HEK293T (cell line): ENCODE results near the gene CLMP.

ENCODE experiments used
- CTCF ChIA-PET: fragments of 350-600 bp; formaldehyde crosslinking; extraction: SDS; loops from one replicate; lab custom pipeline; 2021; ENCODE audit warnings: antibody characterized with exemption, inconsistent platforms; lab: Yijun Ruan, JAX
- POLR2A ChIA-PET: fragments of 350-600 bp; formaldehyde crosslinking; extraction: SDS; loops from one replicate; lab custom pipeline; 2020; ENCODE audit warnings: antibody characterized with exemption, inconsistent platforms; lab: Yijun Ruan, JAX
- DNase-seq: peaks from one replicate; pipeline ENCODE4 v3.0.0; 2012; ENCODE audit warnings: mixed read lengths; ENCODE audit errors: extremely low spot score
- ARNT ChIP-seq: fragments of 450-650 bp; IDR thresholded peaks from 2 replicates; pipeline ENCODE4 v1.6.1; 2017; ENCODE audit warnings: mild to moderate bottlenecking
- BHLHE40 ChIP-seq: fragments of 450-650 bp; IDR thresholded peaks from 2 replicates; pipeline ENCODE4 v1.6.1; 2016; ENCODE audit warnings: mild to moderate bottlenecking, moderate library complexity, borderline replicate concordance
- CTBP1 ChIP-seq: fragments of 450-650 bp; IDR thresholded peaks from 2 replicates; pipeline ENCODE4 v1.6.1; 2016; ENCODE audit warnings: borderline replicate concordance
- ELF4 ChIP-seq: fragments of 450-650 bp; IDR thresholded peaks from 2 replicates; pipeline ENCODE4 v1.6.1; 2017; ENCODE audit warnings: antibody characterized with exemption
- FOXA1 ChIP-seq: fragments of 450-650 bp; IDR thresholded peaks from 2 replicates; pipeline ENCODE4 v1.6.1; 2016; ENCODE audit warnings: mild to moderate bottlenecking
- FOXK2 ChIP-seq: fragments of 450-650 bp; IDR thresholded peaks from 2 replicates; pipeline ENCODE4 v1.6.1; 2016; ENCODE audit warnings: mild to moderate bottlenecking
- FOXM1 ChIP-seq: fragments of 450-650 bp; IDR thresholded peaks from 2 replicates; pipeline ENCODE4 v1.6.1; 2017; ENCODE audit warnings: mild to moderate bottlenecking, borderline replicate concordance
- HDGF ChIP-seq: fragments of 450-650 bp; IDR thresholded peaks from 2 replicates; pipeline ENCODE4 v1.6.1; 2017; ENCODE audit warnings: antibody characterized with exemption, borderline replicate concordance
- L3MBTL2 ChIP-seq: fragments of 450-650 bp; conservative IDR thresholded peaks from 2 replicates; pipeline ENCODE4 v1.6.1; 2016; ENCODE audit warnings: mild to moderate bottlenecking
- LEF1 ChIP-seq: fragments of 450-650 bp; IDR thresholded peaks from 2 replicates; pipeline ENCODE4 v1.6.1; 2017; ENCODE audit warnings: mild to moderate bottlenecking, borderline replicate concordance
- NFRKB ChIP-seq: fragments of 450-650 bp; IDR thresholded peaks from 2 replicates; pipeline ENCODE4 v1.6.1; 2016; ENCODE audit warnings: mild to moderate bottlenecking, moderate library complexity
- SP1 ChIP-seq: fragments of 450-650 bp; IDR thresholded peaks from 2 replicates; pipeline ENCODE4 v1.6.1; 2017
- SUZ12 ChIP-seq: fragments of 450-650 bp; IDR thresholded peaks from 2 replicates; pipeline ENCODE4 v1.6.1; 2016; ENCODE audit warnings: mild to moderate bottlenecking
- TARDBP ChIP-seq: fragments of 450-650 bp; IDR thresholded peaks from 2 replicates; pipeline ENCODE4 v1.6.1; 2016
- ZNF384 ChIP-seq: fragments of 450-650 bp; IDR thresholded peaks from 2 replicates; pipeline ENCODE4 v1.6.1; 2016
- TF ChIP-seq, protein P1 (sequence below): fragments of 450-650 bp; IDR thresholded peaks from 2 replicates; pipeline ENCODE4 v1.6.1; 2016

Gene CLMP

DNA sequence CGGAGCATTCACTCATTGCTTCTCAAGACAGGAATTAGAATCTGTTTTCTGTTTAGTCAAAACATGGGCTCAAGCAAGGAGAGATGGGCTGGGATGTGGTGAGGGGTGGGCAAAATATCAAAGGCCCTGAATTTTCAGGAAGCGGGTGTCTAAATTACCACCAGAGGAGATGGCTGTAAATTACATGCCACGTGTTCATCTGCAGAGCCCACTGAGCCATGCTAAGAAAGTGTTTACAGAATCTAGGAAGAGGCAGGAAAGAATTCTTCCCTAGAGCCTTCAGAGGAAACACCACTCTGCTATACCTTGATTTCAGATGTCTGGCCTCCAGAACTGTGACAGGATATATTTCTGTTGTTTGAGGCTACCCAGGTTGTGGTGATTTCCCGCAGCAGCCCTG, 46.1 kb downstream of the CLMP start:
- DNase-seq = no peak
- ChIA-PET POLR2A (no interaction called here), CTCF (no interaction called here)
- TF ChIP-seq, protein P1, sequence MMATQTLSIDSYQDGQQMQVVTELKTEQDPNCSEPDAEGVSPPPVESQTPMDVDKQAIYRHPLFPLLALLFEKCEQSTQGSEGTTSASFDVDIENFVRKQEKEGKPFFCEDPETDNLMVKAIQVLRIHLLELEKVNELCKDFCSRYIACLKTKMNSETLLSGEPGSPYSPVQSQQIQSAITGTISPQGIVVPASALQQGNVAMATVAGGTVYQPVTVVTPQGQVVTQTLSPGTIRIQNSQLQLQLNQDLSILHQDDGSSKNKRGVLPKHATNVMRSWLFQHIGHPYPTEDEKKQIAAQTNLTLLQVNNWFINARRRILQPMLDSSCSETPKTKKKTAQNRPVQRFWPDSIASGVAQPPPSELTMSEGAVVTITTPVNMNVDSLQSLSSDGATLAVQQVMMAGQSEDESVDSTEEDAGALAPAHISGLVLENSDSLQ = no peak
- no peak for TF ChIP-seq CTBP1
- no peak for TF ChIP-seq NFRKB
- TF ChIP-seq L3MBTL2 = no peak
- no peak for TF ChIP-seq TARDBP

DNA sequence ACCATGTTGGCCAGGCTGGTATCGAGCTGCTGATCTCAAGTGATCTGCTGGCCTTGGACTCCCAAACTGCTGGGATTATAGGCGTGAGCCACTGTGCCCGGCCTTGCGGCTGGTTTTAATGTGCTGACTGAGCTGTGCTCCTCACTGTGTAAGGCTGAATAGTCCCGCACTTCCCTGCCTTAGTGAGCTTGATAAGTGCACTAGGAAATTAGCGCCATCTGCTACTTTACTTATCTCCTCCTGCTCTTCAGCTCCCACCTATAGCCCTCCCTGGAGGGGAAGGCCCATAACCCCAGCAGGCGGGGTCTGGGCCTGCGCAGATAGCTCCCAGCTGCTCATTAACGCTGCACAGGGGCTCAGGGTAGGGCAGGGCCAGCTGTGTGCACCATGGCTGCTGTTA, 49.4 kb downstream of the CLMP start:
- TF ChIP-seq HDGF = no peak
- no peak for TF ChIP-seq FOXA1
- TF ChIP-seq ARNT = no peak
- TF ChIP-seq LEF1 = no peak
- TF ChIP-seq SUZ12 = no peak
- no peak for TF ChIP-seq TARDBP
- TF ChIP-seq ELF4 = no peak
- no peak for TF ChIP-seq SP1
- TF ChIP-seq L3MBTL2 = no peak
- TF ChIP-seq BHLHE40 = no peak
- no peak for TF ChIP-seq ZNF384
- DNase-seq = no peak
- POLR2A ChIA-PET = no interaction called here
- CTCF ChIA-PET = interaction anchor here (0.5 to 0.6 kb wide), 2 partner anchors 27 to 155 kb away, joined by 3 read pairs; no protein-coding TSS in a partner anchor

DNA sequence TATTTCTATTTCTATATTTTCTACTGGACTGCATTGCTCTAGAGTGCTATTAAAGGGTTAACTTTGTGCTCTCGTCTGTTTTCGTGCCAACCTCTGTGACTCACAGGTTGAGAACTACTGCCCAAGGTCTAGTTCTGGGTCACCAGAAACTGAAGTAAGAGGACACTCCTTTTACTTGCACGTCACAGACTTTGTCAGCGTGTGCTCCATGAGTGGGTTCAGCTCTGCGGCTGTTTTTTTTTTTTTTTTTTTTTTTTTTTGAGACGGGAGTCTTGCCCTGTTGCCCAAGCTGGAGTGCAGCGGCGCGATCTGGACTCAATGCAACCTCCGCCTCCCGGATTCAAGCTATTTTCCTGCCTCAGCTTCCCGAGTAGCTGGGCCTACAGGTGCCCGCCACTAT, 49.8 kb downstream of the CLMP start:
- DNase-seq = no peak
- CTCF ChIA-PET = interaction anchor here (0.5 kb wide), 1 partner anchor 156 kb away, joined by 3 read pairs; no protein-coding TSS in a partner anchor

DNA sequence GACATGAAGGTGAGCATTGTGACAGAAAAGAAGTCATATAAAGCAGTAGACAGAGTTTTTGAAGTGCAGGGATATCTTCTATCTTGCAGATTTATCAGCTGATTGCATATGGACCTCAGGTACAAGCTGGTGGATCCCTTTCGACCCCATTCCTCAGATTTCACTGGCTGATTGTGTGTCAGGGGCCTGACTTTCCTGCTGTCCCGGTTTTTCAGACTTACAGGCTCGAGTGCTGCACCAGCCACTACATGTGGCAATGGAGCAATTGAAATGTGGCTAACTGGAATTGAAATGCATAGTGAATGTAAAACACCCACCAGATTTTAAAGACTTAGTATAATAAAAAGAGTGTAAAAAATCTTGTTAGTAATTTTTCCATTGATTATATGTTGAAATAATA, 50.3 kb downstream of the CLMP start:
- POLR2A ChIA-PET = no interaction called here
- CTCF ChIA-PET = no interaction called here
- TF ChIP-seq, protein P1 = no peak
- TF ChIP-seq NFRKB = no peak

More for the DNA sequence above, 49.8 kb downstream of the CLMP start:
- POLR2A ChIA-PET = no interaction called here
- TF ChIP-seq ELF4 = no peak
- no peak for TF ChIP-seq SP1
- TF ChIP-seq TARDBP = no peak
- no peak for TF ChIP-seq HDGF
- TF ChIP-seq FOXK2 = no peak
- no peak for TF ChIP-seq BHLHE40
- TF ChIP-seq, protein P1 = no peak
- TF ChIP-seq ZNF384 = no peak
- no peak for TF ChIP-seq FOXA1
- TF ChIP-seq L3MBTL2 = no peak
- no peak for TF ChIP-seq LEF1
- TF ChIP-seq CTBP1 = no peak
- no peak for TF ChIP-seq ARNT
- TF ChIP-seq FOXM1 = no peak
- no peak for TF ChIP-seq SUZ12
- no peak for TF ChIP-seq NFRKB

DNA sequence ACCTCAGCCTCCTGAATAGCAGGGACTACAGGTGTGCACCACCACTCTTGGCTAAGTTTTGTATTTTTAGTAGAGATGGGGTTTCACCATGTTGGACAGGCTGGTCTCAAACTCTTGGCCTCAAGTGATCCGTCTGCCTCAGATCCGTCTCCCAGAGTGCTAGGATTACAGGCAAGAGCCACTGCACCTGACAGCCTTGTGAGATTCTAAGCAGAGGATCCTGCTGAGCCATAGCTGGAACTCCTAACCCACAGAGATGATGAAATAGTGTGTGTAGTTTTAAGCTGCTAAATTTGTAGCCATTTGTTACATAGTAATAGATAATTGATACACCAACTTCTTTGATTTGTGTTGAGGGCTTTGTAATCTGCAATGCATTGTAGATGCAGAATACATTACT, 51.1 kb downstream of the CLMP start:
- DNase-seq = no peak
- TF ChIP-seq ARNT (no peak), SP1 (no peak), ZNF384 (no peak), TARDBP (no peak), FOXM1 (no peak), L3MBTL2 (no peak), SUZ12 (no peak), FOXA1 (no peak)
- TF ChIP-seq, protein P1 = no peak
- CTCF ChIA-PET = no interaction called here
- POLR2A ChIA-PET = no interaction called here

More for the DNA sequence above, 50.3 kb downstream of the CLMP start:
- DNase-seq = no peak

DNA sequence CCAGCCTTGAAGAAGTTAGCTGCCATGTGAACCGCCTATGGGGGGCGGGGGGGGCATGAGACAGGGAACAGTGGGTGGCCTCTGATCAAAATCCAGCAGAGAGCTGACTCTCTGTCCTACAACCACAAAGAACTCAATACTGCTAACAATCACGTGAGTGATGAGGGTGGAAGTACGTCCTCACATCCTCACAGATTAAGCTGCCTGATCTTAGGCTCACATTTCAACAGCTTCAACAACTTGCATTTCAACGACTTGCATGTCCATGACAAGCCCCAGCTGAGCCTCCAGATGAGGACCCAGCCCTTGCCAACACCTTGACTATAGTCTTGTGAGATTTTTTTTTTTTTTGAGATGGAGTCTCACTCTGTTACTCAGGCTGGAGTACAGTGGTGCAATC, 51.6 kb downstream of the CLMP start:
- no peak for DNase-seq
- ChIA-PET POLR2A (no interaction called here), CTCF (no interaction called here)
- TF ChIP-seq NFRKB (no peak), SUZ12 (no peak), TARDBP (no peak), HDGF (no peak), CTBP1 (no peak), ELF4 (no peak), LEF1 (no peak), SP1 (no peak), ZNF384 (no peak), FOXA1 (no peak), FOXK2 (no peak), L3MBTL2 (no peak), ARNT (no peak)
- TF ChIP-seq, protein P1 = no peak
